ENCODE data around the gene TPSG1.

The TPSG1 gene

DNA sequence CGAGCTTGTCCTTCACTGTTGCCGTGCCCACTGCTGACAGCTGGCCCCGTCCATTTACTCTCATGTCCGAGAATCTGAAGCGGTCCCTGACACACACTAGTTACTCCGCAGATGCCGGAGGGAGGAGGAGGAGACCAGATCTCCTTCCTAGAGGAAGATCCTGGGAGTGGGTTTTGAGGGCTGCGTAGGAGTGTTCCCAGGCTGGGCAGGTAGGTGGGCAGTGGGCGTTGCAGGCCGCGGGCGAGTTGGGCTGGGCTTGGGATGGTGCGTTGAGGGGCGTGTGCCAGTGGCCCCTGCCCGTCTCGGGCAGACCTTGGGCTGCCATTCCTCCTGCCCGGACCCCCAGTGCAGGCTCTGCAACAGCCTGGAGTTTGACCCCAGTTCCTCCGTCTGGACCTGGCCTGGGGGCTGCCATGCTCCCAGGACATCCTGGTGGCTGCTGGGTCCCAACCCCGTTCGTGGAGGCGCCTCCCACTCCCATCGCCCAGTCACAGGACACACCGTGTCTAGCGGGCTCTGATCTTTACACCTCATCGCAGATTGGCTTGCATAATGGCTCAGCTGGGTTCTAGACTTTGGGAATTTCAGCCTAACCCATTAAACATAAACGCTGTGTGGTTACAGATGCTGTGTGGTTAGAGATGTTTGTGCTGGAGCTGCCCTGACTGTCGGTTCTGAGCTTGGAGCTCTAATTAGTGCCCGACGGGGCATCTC, 49.3 kb downstream of the TPSG1 start:
- ATAC-seq: no peak

DNA sequence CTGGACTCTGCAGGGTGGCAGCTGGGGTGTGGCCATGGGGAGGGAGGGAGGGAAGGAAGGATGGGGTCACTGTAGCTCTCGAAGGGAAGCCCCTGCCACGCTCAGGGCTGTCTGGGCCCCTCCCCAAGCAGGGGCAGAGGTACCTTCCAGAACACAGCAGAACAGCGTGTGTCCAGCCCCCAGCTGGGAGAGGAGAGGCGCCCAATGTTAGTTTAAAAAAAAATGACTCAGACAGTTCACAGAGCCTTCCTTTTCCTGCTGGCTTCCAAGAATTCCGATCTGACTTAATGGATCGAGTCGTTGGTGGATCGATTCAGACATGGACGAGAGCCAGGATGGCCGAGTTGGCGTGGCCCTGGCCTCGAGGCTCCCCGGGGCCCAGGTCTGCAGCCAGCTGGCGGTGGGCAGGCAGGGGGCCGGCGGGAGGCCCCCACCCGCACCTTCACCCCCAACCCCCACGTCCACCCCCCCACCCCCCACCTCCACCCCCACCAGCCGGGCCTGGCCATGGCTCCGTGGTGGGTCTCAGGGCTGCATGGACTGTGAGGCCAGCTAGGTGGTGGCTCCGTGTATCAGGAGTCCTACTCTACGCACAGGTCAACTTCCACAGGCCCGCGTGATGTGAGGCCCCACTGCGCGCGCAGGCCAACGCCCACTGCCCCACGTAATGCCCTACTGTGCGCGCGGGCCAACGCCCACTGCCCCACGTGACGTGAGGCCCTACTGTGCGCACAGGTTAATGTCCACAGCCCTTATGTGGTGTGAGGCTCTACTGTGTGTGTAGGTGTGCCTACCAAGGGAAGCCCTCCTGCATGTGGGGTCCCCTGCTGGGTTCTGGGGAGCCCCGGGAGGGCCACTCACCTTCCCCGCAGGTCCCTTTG, 50.4 kb downstream of the TPSG1 start:
- no peak for ATAC-seq

DNA sequence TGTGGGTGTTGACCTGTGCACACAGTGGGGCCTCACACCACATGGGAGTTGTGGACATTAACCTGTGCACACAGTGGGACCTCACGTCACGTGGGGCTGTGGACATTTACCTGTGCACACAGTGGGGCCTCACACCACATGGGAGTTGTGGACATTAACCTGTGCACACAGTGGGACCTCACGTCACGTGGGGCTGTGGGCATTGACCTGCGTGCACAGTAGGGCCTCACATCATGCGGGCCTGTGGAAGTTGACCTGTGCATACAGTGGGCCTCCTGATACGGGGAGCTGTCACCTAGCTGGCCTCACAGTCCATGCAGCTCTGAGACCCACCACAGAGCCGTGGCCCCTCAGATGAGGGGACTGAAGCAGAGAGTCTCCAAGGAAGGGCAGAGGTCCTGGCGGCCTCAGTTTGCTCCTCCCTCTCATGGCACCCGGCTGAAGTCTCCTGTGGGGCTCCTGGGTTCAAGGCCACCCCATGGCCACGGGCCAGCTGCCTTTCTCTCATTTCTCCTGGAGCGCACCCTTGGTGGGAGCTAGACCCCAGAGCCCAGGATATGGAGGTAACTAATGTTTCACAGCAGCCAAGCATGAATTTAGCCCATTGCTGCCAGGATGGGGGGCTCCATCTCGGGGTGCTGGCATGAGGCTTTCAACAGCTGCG, 51.1 kb downstream of the TPSG1 start:
- no peak for ATAC-seq

DNA sequence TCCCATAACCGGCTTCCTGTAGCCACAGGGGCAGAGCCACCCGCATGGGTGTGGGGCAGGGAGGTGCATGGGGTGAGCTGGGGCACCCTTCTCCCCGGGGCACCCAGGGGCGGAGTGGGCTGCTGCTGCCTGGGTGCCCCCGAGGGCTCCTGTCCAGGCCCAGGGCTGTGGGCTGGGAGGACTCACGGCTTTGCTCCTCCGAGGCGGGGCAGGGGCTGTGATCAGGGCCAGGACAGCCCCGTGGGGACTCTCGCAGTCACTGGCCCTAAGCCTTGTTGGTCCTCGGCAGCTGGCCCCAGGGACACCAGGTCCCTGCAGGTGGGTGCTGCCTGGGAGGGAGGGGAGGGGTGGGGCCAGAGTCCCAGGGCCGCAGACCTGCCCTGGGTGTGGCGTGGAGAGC, 52.4 kb downstream of the TPSG1 start:
- ATAC-seq: no peak

DNA sequence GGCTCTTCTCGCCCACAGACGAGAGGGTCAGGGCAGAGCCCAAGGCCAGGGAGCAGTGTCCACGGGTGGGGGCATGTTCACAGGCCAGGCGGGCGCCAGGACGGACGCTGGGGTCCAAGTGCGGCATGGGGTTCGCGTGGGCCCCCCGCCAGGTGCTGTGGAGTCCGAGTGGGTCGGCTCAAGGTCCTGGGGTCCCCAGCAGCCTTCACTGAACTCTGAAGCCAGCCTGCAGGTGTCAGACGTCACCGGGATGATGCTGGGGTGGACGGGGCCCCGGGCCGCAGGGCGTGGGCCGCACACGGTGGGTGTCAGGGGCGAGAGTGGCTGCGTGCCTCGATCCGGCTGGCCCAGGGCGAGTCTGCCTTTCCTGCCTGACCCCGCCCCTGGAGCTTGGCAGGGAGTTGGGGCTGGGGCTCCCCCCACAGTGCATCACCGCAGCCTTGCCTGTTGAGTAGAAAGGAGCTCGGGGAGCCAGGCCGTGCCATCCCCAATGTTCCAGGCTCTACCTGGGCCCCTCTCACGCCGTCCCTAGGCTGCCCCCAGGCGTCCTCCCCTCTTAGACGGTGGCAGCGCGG, 53.1 kb downstream of the TPSG1 start:
- ATAC-seq: no peak

All from activated CD4-positive, CD25-positive, alpha-beta regulatory T cell treated with anti-CD3 and anti-CD28 coated beads, Interleukin-2, amount 50 U/mL, for 24 hours (primary cell).